MCF 10A (cell line): ENCODE measurements around the gene CEP170B. TPM values are rescaled to one million over a fixed set of nuclear protein-coding genes. Genes with fewer than 3 reads are reported as not detected.

Experiments used
- BruUV-seq: library from RNA; stranded (reverse); fragments of 400-500 nt; replicated peaks from 2 replicates; lab custom pipeline; 2021; lab: Mats Ljungman, UMichigan
- CTCF ChIA-PET: fragments of 300-600 bp; sonication (Branson Sonifier 250); formaldehyde crosslinking; extraction: SDS; loops from one replicate; lab custom pipeline; 2021; ENCODE audit warnings: antibody characterized with exemption, inconsistent platforms; lab: Yijun Ruan, JAX
- POLR2A ChIA-PET: fragments of 300-600, 350-650 bp; sonication (Branson Sonifier 250); formaldehyde crosslinking; extraction: SDS; loops from one replicate; lab custom pipeline; 2020; ENCODE audit warnings: antibody characterized with exemption, inconsistent platforms; lab: Yijun Ruan, JAX
- DNase-seq: peaks from one replicate; pipeline ENCODE4 v3.0.0-alpha.2; 2018; ENCODE audit not compliant: unreplicated experiment
- H3K27ac Mint-ChIP-seq: one replicate; pipeline ENCODE4 v1.8.0; 2022; ENCODE audit warnings: mild to moderate bottlenecking, low read depth, mixed read lengths; ENCODE audit not compliant: unreplicated experiment
- H3K27me3 Mint-ChIP-seq: one replicate; pipeline ENCODE4 v1.8.0; 2022; ENCODE audit warnings: mixed read lengths; ENCODE audit not compliant: insufficient read depth, unreplicated experiment
- H3K36me3 Mint-ChIP-seq: one replicate; pipeline ENCODE4 v1.8.0; 2022; ENCODE audit warnings: mild to moderate bottlenecking, moderate library complexity, mixed read lengths; ENCODE audit not compliant: insufficient read depth, unreplicated experiment
- H3K4me1 Mint-ChIP-seq: one replicate; pipeline ENCODE4 v1.8.0; 2022; ENCODE audit warnings: mixed read lengths; ENCODE audit not compliant: insufficient read depth, unreplicated experiment
- H3K4me3 Mint-ChIP-seq: one replicate; pipeline ENCODE4 v1.8.0; 2022; ENCODE audit warnings: mild to moderate bottlenecking, moderate library complexity, mixed read lengths; ENCODE audit not compliant: unreplicated experiment
- H3K9me3 Mint-ChIP-seq: one replicate; pipeline ENCODE4 v1.8.0; 2022; ENCODE audit warnings: mixed read lengths; ENCODE audit not compliant: unreplicated experiment
- CTCF ChIP-seq: fragments of 200-600 bp; IDR thresholded peaks from one replicate; pipeline ENCODE4 v1.8.0; 2022; ENCODE audit warnings: antibody characterized with exemption, mild to moderate bottlenecking; ENCODE audit not compliant: unreplicated experiment
- intact Hi-C: fragments of 100-400 bp; cut with micrococcal nuclease; formaldehyde crosslinking; loops from 2 replicates; pipeline ENCODE4 v1.14.1; 2022
- total RNA-seq: library from RNA; stranded (reverse); gene quantifications from 2 replicates; pipeline ENCODE4 v1.2.3, GENCODE V29; 2022

Gene CEP170B
- total RNA-seq, 1 experiment from 2014 or later, result 77.4 TPM

GRCh38 chr14:104929268-104930230, 64.5 kb downstream of the CEP170B start:
- no TSS peak for BruUV-seq
- intact Hi-C loops, result no loop called here
- Mint-ChIP-seq H3K27me3 (no peaks in the 10 kb centered on the region), H3K4me1 (peaks cover 3% of the 10 kb centered on the region), H3K9me3 (no peaks in the 10 kb centered on the region), H3K4me3 (no peak overlapping the region), H3K36me3 (no peaks in the 10 kb centered on the region), H3K27ac (no peak overlapping the region)
- ChIA-PET POLR2A (no interaction called here), CTCF (no interaction called here)
- DNase-seq, result no peak
- no peak for TF ChIP-seq CTCF

DNA sequence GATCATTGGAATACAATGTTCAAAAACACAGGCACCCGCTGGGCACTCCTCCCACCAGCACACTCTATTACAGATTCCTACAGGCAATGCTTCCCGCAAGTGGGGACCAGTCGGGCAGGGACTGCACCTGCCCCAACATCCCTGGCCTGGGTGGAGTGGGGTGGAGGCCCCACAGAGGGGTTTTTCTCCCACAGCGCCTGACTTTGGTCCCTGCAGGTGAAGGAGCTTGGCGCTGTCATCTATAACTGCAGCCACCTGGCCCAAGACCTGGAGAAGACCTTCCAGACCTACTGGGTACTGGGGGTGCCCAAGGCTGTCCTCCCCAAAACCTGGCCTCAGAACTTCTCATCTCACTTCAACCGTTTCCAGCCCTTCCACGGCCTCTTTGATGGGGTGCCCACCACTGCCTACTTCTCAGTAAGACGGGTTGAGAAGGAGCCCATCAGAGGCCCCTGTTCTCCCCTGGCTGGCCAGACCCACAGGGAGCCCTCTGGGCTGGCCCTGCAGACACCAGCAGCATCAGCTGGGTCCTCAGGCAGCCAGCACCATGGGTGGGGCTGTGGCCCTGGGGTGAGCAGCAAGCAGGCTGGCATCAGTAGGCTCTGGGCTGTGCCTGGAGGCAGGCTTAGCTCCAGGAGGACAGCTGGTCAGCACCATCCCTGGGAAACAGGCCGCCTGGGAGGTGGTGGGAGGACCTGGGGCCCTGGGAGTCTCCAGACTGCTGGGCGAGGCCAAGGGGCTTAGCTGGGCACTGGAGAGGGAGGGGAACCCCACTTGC, 65.6 kb downstream of the CEP170B start:
- H3K36me3 Mint-ChIP-seq, result peaks cover 7% of the 10 kb centered on the region
- H3K9me3 Mint-ChIP-seq, result no peaks in the 10 kb centered on the region
- ChIA-PET CTCF (interaction anchor here (0.6 kb wide), 1 partner anchor 367 kb away, joined by 3 read pairs; no protein-coding TSS in a partner anchor), POLR2A (no interaction called here)
- no TSS peak for BruUV-seq
- H3K27me3 Mint-ChIP-seq, result no peaks in the 10 kb centered on the region
- H3K27ac Mint-ChIP-seq, result no peak overlapping the region
- H3K4me3 Mint-ChIP-seq, result no peak overlapping the region
- peaks cover 10% of the 10 kb centered on the region for H3K4me1 Mint-ChIP-seq
- intact Hi-C loops, result no loop called here
- no peak for DNase-seq
- no peak for TF ChIP-seq CTCF

GRCh38 chr14:104931304-104931770, 66.3 kb downstream of the CEP170B start:
- DNase-seq, result no peak
- Mint-ChIP-seq H3K36me3 (peaks cover 10% of the 10 kb centered on the region), H3K9me3 (no peaks in the 10 kb centered on the region), H3K27me3 (no peaks in the 10 kb centered on the region), H3K4me3 (no peak overlapping the region), H3K4me1 (peaks cover 10% of the 10 kb centered on the region), H3K27ac (no peak overlapping the region)
- no peak for TF ChIP-seq CTCF
- BruUV-seq, result no TSS peak
- ChIA-PET CTCF (interaction anchor here (0.6 kb wide), 1 partner anchor 368 kb away, joined by 3 read pairs; no protein-coding TSS in a partner anchor), POLR2A (no interaction called here)
- intact Hi-C loops, result no loop called here
